Neural progenitor cell (in vitro differentiated cells): Measurements from ENCODE around the gene ITPR1.

Experiments used
- EZH2 ChIP-seq: fragments of 200-600 bp; sonication (generic); IDR thresholded peaks from 2 replicates; pipeline ENCODE4 v1.6.1; 2017; ENCODE audit warnings: antibody characterized with exemption, mild to moderate bottlenecking, moderate library complexity
- EZH2phosphoT487 ChIP-seq: fragments of 200-600 bp; sonication (generic); IDR thresholded peaks from 2 replicates; pipeline ENCODE4 v1.6.1; 2017; ENCODE audit warnings: antibody characterized with exemption
- TF ChIP-seq, protein P1 (sequence below): fragments of 200-600 bp; sonication (generic); IDR thresholded peaks from 2 replicates; pipeline ENCODE4 v1.5.1; 2017; ENCODE audit warnings: antibody characterized with exemption, mild to moderate bottlenecking

DNA sequence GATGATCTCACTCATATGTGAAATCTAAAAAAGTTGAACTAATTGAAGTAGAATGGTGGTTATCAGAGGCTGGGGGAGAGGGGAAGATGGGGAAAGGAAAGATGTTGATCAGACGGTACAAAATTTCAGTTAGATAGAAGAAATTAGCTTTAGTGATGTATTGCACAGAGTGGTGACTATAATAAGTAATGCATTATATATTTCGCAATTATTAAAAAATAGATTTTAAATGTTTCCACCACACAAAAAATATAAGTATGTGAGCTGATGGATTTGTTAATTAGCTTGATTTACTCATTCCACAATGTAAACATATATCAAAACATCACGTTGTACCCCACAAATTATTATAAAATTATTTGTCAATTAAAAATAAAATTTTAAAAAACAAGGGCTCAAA, 34.2 kb upstream of the ITPR1 start:
- TF ChIP-seq, protein P1, sequence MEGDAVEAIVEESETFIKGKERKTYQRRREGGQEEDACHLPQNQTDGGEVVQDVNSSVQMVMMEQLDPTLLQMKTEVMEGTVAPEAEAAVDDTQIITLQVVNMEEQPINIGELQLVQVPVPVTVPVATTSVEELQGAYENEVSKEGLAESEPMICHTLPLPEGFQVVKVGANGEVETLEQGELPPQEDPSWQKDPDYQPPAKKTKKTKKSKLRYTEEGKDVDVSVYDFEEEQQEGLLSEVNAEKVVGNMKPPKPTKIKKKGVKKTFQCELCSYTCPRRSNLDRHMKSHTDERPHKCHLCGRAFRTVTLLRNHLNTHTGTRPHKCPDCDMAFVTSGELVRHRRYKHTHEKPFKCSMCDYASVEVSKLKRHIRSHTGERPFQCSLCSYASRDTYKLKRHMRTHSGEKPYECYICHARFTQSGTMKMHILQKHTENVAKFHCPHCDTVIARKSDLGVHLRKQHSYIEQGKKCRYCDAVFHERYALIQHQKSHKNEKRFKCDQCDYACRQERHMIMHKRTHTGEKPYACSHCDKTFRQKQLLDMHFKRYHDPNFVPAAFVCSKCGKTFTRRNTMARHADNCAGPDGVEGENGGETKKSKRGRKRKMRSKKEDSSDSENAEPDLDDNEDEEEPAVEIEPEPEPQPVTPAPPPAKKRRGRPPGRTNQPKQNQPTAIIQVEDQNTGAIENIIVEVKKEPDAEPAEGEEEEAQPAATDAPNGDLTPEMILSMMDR = no peak
- TF ChIP-seq EZH2 = no peak
- TF ChIP-seq EZH2phosphoT487 = no peak
